SK-N-SH treated with all-trans-retinoic acid at 6 μM for 48 hours (cell line): ENCODE measurements around the gene RBPMS2.

ENCODE experiments used
- ATAC-seq: fragments of 200-7000 bp; cut with Tn5 transposase; 3 replicates; pipeline ENCODE4 v1.9.1; 2020; ENCODE audit warnings: mild to moderate bottlenecking, moderate library complexity
- BACH2 ChIP-seq: fragments of 250-450 bp; sonication (Bioruptor Pico); IDR thresholded peaks from 2 replicates; pipeline ENCODE4 v1.9.0; 2021; ENCODE audit warnings: mild to moderate bottlenecking, borderline replicate concordance
- CSDC2 ChIP-seq: fragments of 250-450 bp; sonication (Bioruptor Pico); IDR thresholded peaks from 2 replicates; pipeline ENCODE4 v1.5.0; 2020; ENCODE audit warnings: mild to moderate bottlenecking, moderate library complexity
- CSRNP3 ChIP-seq: fragments of 250-450 bp; sonication (Bioruptor Pico); IDR thresholded peaks from 2 replicates; pipeline ENCODE4 v1.5.1; 2021; ENCODE audit warnings: mild to moderate bottlenecking, moderate library complexity
- ESRRG ChIP-seq: fragments of 250-450 bp; sonication (Bioruptor Pico); IDR thresholded peaks from 2 replicates; pipeline ENCODE4 v1.6.1; 2021; ENCODE audit warnings: mild to moderate bottlenecking
- GLIS3 ChIP-seq: fragments of 250-450 bp; sonication (Bioruptor Pico); IDR thresholded peaks from 2 replicates; pipeline ENCODE4 v1.5.0; 2020; ENCODE audit warnings: mild to moderate bottlenecking, moderate library complexity
- ISL1 ChIP-seq: fragments of 250-450 bp; sonication (Bioruptor Pico); IDR thresholded peaks from 2 replicates; pipeline ENCODE4 v2.1.2; 2022; ENCODE audit warnings: mild to moderate bottlenecking, moderate library complexity
- OSR1 ChIP-seq: fragments of 250-450 bp; sonication (Bioruptor Pico); IDR thresholded peaks from 2 replicates; pipeline ENCODE4 v1.8.0; 2022; ENCODE audit warnings: moderate library complexity, mild to moderate bottlenecking, inconsistent platforms
- POU6F1 ChIP-seq: fragments of 250-450 bp; sonication (Bioruptor Pico); IDR thresholded peaks from 2 replicates; pipeline ENCODE4 v1.8.0; 2021; ENCODE audit warnings: low read depth, mild to moderate bottlenecking, moderate library complexity, borderline replicate concordance
- PPARA ChIP-seq: fragments of 250-450 bp; sonication (Bioruptor Pico); IDR thresholded peaks from 2 replicates; pipeline ENCODE4 v1.5.0; 2020; ENCODE audit warnings: mild to moderate bottlenecking, borderline replicate concordance
- RARB ChIP-seq: fragments of 250-450 bp; sonication (Bioruptor Pico); IDR thresholded peaks from 2 replicates; pipeline ENCODE4 v1.8.0; 2021; ENCODE audit warnings: mild to moderate bottlenecking, moderate library complexity
- SNAI2 ChIP-seq: fragments of 250-450 bp; sonication (Bioruptor Pico); IDR thresholded peaks from 2 replicates; pipeline ENCODE4 v1.5.0; 2020; ENCODE audit warnings: mild to moderate bottlenecking, moderate library complexity
- TCF4 ChIP-seq: fragments of 250-450 bp; sonication (Bioruptor Pico); IDR thresholded peaks from 2 replicates; pipeline ENCODE4 v1.8.0; 2021; ENCODE audit warnings: mild to moderate bottlenecking, moderate library complexity, borderline replicate concordance
- TOX ChIP-seq: fragments of 250-450 bp; sonication (Bioruptor Pico); IDR thresholded peaks from 2 replicates; pipeline ENCODE4 v1.8.0; 2021; ENCODE audit warnings: mild to moderate bottlenecking, moderate library complexity, borderline replicate concordance
- ZC3H10 ChIP-seq: fragments of 250-450 bp; sonication (Bioruptor Pico); IDR thresholded peaks from 2 replicates; pipeline ENCODE4 v1.5.1; 2021; ENCODE audit warnings: mild to moderate bottlenecking, moderate library complexity
- ZFP3 ChIP-seq: fragments of 250-450 bp; sonication (Bioruptor Pico); IDR thresholded peaks from 2 replicates; pipeline ENCODE4 v1.5.0; 2020; ENCODE audit warnings: mild to moderate bottlenecking, moderate library complexity
- ZFP30 ChIP-seq: fragments of 450-650 bp; formaldehyde crosslinking; IDR thresholded peaks from 2 replicates; pipeline ENCODE4 v1.5.0; 2022; ENCODE audit warnings: mild to moderate bottlenecking, moderate library complexity
- ZNF70 ChIP-seq: fragments of 450-650 bp; formaldehyde crosslinking; IDR thresholded peaks from 2 replicates; pipeline ENCODE4 v1.5.0; 2020; ENCODE audit warnings: mild to moderate bottlenecking, moderate library complexity
- ZNF8 ChIP-seq: fragments of 450-650 bp; formaldehyde crosslinking; IDR thresholded peaks from 2 replicates; pipeline ENCODE4 v1.5.0; 2020; ENCODE audit warnings: mild to moderate bottlenecking, moderate library complexity
- TF ChIP-seq, protein P1 (sequence below): fragments of 250-450 bp; sonication (Bioruptor Pico); IDR thresholded peaks from 2 replicates; pipeline ENCODE4 v1.5.1; 2020; ENCODE audit warnings: low read depth, mild to moderate bottlenecking, moderate library complexity
- TF ChIP-seq, protein P2 (sequence below): fragments of 250-450 bp; sonication (Bioruptor Pico); IDR thresholded peaks from 2 replicates; pipeline ENCODE4 v1.5.0; 2020; ENCODE audit warnings: mild to moderate bottlenecking, moderate library complexity
- TF ChIP-seq, protein P3 (sequence below): fragments of 250-450 bp; sonication (Bioruptor Pico); IDR thresholded peaks from 2 replicates; pipeline ENCODE4 v1.8.0; 2020; ENCODE audit warnings: mild to moderate bottlenecking, moderate library complexity, borderline replicate concordance

Gene RBPMS2

DNA sequence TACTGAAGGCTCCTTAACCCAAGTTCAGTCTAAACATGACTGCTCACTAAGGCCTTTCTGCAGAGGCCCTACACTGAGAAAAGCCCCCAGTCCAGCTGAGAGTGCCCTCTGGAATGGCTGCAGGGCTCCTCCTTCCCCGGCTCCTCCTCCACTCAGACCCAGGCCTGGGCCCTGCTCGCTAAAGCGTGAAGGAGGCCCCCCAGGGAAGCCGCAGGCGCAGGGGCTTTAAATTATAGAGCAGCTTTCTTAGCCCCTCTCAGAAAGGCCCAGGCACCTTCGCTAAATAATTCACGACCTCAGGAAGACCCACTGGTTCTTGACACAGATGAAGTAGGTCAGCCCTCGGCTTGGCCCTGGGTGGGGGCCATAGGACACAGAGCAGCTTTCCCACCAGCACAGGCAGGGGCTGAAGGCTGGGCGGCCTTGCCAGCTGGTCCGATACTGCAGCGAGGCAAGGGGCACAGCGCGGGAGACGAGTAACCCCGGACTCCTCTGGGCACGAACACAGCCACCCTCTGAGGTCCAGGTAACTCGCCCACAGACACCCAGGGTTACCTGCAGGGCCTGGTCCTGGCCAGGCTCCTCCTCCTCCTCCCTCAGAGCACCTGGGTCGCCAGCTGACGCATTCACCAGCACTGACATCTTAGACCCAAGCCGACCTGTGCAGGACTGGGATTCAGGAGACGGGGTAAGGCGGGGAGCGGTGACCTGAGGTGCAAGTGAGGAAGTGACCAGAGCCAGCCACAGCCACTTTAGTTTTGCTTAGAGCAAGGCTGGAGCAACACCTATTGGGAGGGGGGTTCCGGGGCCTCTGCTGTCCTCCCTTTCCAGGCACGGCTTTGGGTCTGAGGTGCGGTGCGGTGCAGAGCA, 36.9 kb downstream of the RBPMS2 start:
- no peak for TF ChIP-seq PPARA (CRISPR knock-in tag)
- TF ChIP-seq CSDC2: no peak
- TF ChIP-seq ZC3H10 (CRISPR knock-in tag): no peak
- TF ChIP-seq, protein P1, sequence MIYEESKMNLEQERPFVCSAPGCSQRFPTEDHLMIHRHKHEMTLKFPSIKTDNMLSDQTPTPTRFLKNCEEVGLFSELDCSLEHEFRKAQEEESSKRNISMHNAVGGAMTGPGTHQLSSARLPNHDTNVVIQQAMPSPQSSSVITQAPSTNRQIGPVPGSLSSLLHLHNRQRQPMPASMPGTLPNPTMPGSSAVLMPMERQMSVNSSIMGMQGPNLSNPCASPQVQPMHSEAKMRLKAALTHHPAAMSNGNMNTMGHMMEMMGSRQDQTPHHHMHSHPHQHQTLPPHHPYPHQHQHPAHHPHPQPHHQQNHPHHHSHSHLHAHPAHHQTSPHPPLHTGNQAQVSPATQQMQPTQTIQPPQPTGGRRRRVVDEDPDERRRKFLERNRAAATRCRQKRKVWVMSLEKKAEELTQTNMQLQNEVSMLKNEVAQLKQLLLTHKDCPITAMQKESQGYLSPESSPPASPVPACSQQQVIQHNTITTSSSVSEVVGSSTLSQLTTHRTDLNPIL (CRISPR knock-in tag): no peak
- no peak for TF ChIP-seq ESRRG (CRISPR knock-in tag)
- TF ChIP-seq POU6F1: no peak
- no peak for TF ChIP-seq ZNF8 (CRISPR knock-in tag)
- TF ChIP-seq, protein P2, sequence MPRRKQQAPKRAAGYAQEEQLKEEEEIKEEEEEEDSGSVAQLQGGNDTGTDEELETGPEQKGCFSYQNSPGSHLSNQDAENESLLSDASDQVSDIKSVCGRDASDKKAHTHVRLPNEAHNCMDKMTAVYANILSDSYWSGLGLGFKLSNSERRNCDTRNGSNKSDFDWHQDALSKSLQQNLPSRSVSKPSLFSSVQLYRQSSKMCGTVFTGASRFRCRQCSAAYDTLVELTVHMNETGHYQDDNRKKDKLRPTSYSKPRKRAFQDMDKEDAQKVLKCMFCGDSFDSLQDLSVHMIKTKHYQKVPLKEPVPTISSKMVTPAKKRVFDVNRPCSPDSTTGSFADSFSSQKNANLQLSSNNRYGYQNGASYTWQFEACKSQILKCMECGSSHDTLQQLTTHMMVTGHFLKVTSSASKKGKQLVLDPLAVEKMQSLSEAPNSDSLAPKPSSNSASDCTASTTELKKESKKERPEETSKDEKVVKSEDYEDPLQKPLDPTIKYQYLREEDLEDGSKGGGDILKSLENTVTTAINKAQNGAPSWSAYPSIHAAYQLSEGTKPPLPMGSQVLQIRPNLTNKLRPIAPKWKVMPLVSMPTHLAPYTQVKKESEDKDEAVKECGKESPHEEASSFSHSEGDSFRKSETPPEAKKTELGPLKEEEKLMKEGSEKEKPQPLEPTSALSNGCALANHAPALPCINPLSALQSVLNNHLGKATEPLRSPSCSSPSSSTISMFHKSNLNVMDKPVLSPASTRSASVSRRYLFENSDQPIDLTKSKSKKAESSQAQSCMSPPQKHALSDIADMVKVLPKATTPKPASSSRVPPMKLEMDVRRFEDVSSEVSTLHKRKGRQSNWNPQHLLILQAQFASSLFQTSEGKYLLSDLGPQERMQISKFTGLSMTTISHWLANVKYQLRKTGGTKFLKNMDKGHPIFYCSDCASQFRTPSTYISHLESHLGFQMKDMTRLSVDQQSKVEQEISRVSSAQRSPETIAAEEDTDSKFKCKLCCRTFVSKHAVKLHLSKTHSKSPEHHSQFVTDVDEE: no peak
- no peak for TF ChIP-seq ZFP30 (CRISPR knock-in tag)
- no peak for TF ChIP-seq BACH2 (CRISPR knock-in tag)
- no peak for TF ChIP-seq RARB
- no peak for TF ChIP-seq ZNF70
- no peak for TF ChIP-seq TOX (CRISPR knock-in tag)
- no peak for TF ChIP-seq OSR1
- TF ChIP-seq SNAI2 (CRISPR knock-in tag): no peak
- TF ChIP-seq TCF4: no peak
- no peak for TF ChIP-seq CSRNP3 (CRISPR knock-in tag)
- TF ChIP-seq GLIS3 (CRISPR knock-in tag): no peak
- no peak for TF ChIP-seq ISL1
- ATAC-seq: no peak

DNA sequence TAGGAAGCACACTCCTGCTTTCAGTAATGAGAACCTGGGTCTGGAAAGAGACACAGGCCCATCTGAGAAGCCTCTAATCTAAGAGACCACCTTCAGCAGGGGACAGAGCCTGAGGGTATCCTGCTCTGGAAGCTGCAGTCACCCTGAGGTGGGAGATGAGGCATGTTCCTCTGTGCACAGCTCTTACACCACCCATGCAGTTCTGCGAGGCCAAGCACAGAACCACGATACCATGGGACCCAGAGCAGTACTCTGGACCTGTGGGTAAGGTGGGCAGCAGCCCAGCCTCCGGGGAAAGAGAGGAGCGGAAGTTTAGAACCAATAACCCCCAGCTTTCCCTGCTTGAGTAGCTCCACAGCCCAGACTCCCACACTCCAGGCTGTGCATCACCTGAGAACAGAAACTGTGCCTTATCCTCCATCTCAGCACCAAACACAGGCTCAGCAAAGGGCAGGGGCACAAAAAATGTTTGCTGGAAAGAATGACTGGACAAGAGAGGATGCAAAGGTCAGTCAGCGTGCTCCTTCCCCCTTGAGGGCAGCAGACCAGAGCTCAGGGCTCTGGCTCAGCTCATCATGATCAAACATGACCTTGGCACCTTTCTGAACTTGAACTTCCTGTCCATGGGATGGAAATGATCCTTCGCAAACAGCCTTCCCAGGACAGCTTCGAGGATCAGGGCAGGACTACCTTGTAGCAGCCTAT, 43.1 kb downstream of the RBPMS2 start:
- no peak for ATAC-seq
- TF ChIP-seq SNAI2 (CRISPR knock-in tag) (no peak), ISL1 (no peak), CSRNP3 (CRISPR knock-in tag) (no peak), OSR1 (no peak), PPARA (CRISPR knock-in tag) (no peak), ZFP3 (CRISPR knock-in tag) (no peak), TCF4 (no peak), ZNF70 (no peak)
- TF ChIP-seq, protein P3, sequence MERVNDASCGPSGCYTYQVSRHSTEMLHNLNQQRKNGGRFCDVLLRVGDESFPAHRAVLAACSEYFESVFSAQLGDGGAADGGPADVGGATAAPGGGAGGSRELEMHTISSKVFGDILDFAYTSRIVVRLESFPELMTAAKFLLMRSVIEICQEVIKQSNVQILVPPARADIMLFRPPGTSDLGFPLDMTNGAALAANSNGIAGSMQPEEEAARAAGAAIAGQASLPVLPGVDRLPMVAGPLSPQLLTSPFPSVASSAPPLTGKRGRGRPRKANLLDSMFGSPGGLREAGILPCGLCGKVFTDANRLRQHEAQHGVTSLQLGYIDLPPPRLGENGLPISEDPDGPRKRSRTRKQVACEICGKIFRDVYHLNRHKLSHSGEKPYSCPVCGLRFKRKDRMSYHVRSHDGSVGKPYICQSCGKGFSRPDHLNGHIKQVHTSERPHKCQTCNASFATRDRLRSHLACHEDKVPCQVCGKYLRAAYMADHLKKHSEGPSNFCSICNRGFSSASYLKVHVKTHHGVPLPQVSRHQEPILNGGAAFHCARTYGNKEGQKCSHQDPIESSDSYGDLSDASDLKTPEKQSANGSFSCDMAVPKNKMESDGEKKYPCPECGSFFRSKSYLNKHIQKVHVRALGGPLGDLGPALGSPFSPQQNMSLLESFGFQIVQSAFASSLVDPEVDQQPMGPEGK (CRISPR knock-in tag): no peak
